ENCODE results near the gene REEP5.

The REEP5 gene

GRCh38 chr5:112869948-112870347, 52.1 kb downstream of the REEP5 start:
- TF ChIP-seq CTCF (IDR thresholded peaks at IDR 0.05; ENCODE audit: insufficient read depth, missing control alignments): no peak
- no peak for FAIRE-seq
- no peak for DNase-seq (ENCODE audit: insufficient read length, low spot score)

- DNase-seq (ENCODE audit: insufficient read length, low spot score) (no peak), FAIRE-seq (no peak)
- TF ChIP-seq CTCF (IDR thresholded peaks at IDR 0.05; ENCODE audit: insufficient read depth, missing control alignments): no peak
Observed at GRCh38 chr5:112867411-112867810, 54.6 kb downstream of the REEP5 start.

GRCh38 chr5:112866739-112867138, 55.3 kb downstream of the REEP5 start:
- no peak for TF ChIP-seq CTCF (IDR thresholded peaks at IDR 0.05; ENCODE audit: insufficient read depth, missing control alignments)
- DNase-seq (ENCODE audit: insufficient read length, low spot score): no peak
- no peak for FAIRE-seq

- DNase-seq (ENCODE audit: insufficient read length, low spot score) (no peak), FAIRE-seq (no peak)
- no peak for TF ChIP-seq CTCF (IDR thresholded peaks at IDR 0.05; ENCODE audit: insufficient read depth, missing control alignments)
Observed at GRCh38 chr5:112865128-112865527, 56.9 kb downstream of the REEP5 start.

GRCh38 chr5:112863549-112863948, 58.5 kb downstream of the REEP5 start:
- no peak for DNase-seq (ENCODE audit: insufficient read length, low spot score)
- FAIRE-seq: no peak
- TF ChIP-seq CTCF (IDR thresholded peaks at IDR 0.05; ENCODE audit: insufficient read depth, missing control alignments): no peak

GRCh38 chr5:112862085-112862484, 59.9 kb downstream of the REEP5 start:
- TF ChIP-seq CTCF (IDR thresholded peaks at IDR 0.05; ENCODE audit: insufficient read depth, missing control alignments): no peak
- DNase-seq (ENCODE audit: insufficient read length, low spot score) (no peak), FAIRE-seq (no peak)

GRCh38 chr5:112861638-112861985, 60.4 kb downstream of the REEP5 start:
- FAIRE-seq: no peak
- TF ChIP-seq CTCF (IDR thresholded peaks at IDR 0.05; ENCODE audit: insufficient read depth, missing control alignments): no peak
- DNase-seq (ENCODE audit: insufficient read length, low spot score): no peak

All from D721Med (cell line).